GM12878 (cell line): Measurements from ENCODE around the gene MCF2L2. TPM values are rescaled to one million over a fixed set of nuclear protein-coding genes. Genes with fewer than 3 reads are reported as not detected.

Experiments used
- ATAC-seq: fragments of 200-7000 bp; cut with Tn5 transposase; 3 replicates; pipeline ENCODE4 v1.9.1; 2020; ENCODE audit warnings: mild to moderate bottlenecking, moderate library complexity
- BruUV-seq: library from RNA; stranded (reverse); fragments of 400-500 nt; replicated peaks from 2 replicates; lab custom pipeline; 2021; lab: Mats Ljungman, UMichigan
- CTCF ChIA-PET: fragments of 300-600 bp; sonication (Branson Sonifier 250); formaldehyde crosslinking; extraction: SDS; loops from one replicate; lab custom pipeline; 2021; ENCODE audit warnings: inconsistent platforms; lab: Yijun Ruan, JAX
- POLR2A ChIA-PET: fragments of 350-600 bp; formaldehyde crosslinking; extraction: SDS; loops from one replicate; lab custom pipeline; 2021; ENCODE audit warnings: inconsistent platforms; lab: Charles Lee
- RAD21 ChIA-PET: fragments of 300-600 bp; sonication (Branson Sonifier 250); formaldehyde crosslinking; loops from one replicate; lab custom pipeline; 2023; ENCODE audit warnings: antibody characterized with exemption; ENCODE audit not compliant: unreplicated experiment; lab: Charles Lee
- SMC1A ChIA-PET: fragments of 300-600 bp; sonication (Branson Sonifier 250); formaldehyde crosslinking; loops from one replicate; lab custom pipeline; 2023; ENCODE audit not compliant: unreplicated experiment, uncharacterized antibody; lab: Charles Lee
- DNase-seq: peaks from one replicate; pipeline ENCODE4 v3.0.0-alpha.2; 2011; ENCODE audit warnings: low read depth, low spot score
- FAIRE-seq: peaks from 3 replicates; lab custom pipeline; 2011; peaks lifted over from hg19 to GRCh38; lab: Jason Lieb, UNC
- H2AFZ ChIP-seq: 2 replicates; pipeline ENCODE4 v1.6.0; 2011; ENCODE audit warnings: low read depth, low read length, control low read depth; ENCODE audit not compliant: control insufficient read depth
- H3K27ac ChIP-seq: 2 replicates; pipeline ENCODE4 v1.5.1; 2011; ENCODE audit warnings: control low read depth; ENCODE audit not compliant: control insufficient read depth, insufficient read depth
- H3K27me3 ChIP-seq, 2 experiments: replicated peaks in 1 of 2; 2 replicates each; pipeline versions ENCODE4 v1.6.0 to v1.6.1; 2011; ENCODE audit warnings: low read length in 1 of 2; ENCODE audit not compliant: control insufficient read depth in 2 of 2, insufficient read depth in 2 of 2
- H3K36me3 ChIP-seq, 2 experiments: 2 replicates each; pipeline ENCODE4 v1.5.1; 2011; ENCODE audit warnings: low read length in 1 of 2; ENCODE audit not compliant: control insufficient read depth in 2 of 2, insufficient read depth in 2 of 2
- H3K4me1 ChIP-seq: 2 replicates; pipeline ENCODE4 v1.6.1; 2011; ENCODE audit warnings: mild to moderate bottlenecking, low read length, moderate library complexity, mixed read lengths; ENCODE audit not compliant: control insufficient read depth, insufficient read depth
- H3K4me2 ChIP-seq: 2 replicates; pipeline ENCODE4 v1.6.0; 2011; ENCODE audit warnings: control low read depth; ENCODE audit not compliant: control insufficient read depth, insufficient read depth
- H3K4me3 ChIP-seq: fragments of 200-600 bp; sonication (generic); 2 replicates; pipeline ENCODE4 v1.5.1; 2016
- H3K79me2 ChIP-seq: 2 replicates; pipeline ENCODE4 v1.6.0; 2011; ENCODE audit warnings: low read length; ENCODE audit not compliant: control insufficient read depth, insufficient read depth
- H3K9ac ChIP-seq: 2 replicates; pipeline ENCODE4 v1.8.0; 2011; ENCODE audit warnings: low read length, control low read depth, mixed read lengths; ENCODE audit not compliant: control insufficient read depth, insufficient read depth
- H3K9me3 ChIP-seq: replicated peaks from 3 replicates; pipeline ENCODE4 v1.5.1; 2011; ENCODE audit warnings: mild to moderate bottlenecking, low read length; ENCODE audit not compliant: control insufficient read depth, insufficient read depth
- H4K20me1 ChIP-seq: 2 replicates; pipeline ENCODE4 v1.6.0; 2011; ENCODE audit not compliant: control insufficient read depth, insufficient read depth
- BHLHE40 ChIP-seq, 2 experiments: fragments of 450-650 bp in 1 of 2; IDR thresholded peaks; 2 replicates each; pipeline ENCODE4 v1.6.1; 2011 to 2017; ENCODE audit warnings: low read depth in 2 of 2, borderline replicate concordance in 1 of 2, improper control_type of control experiment in 1 of 2, low read length in 1 of 2, mild to moderate bottlenecking in 1 of 2
- EGR1 ChIP-seq, 2 experiments: IDR thresholded peaks; 1 replicate in 1 of 2; 2 replicates in 1 of 2; pipeline ENCODE4 v1.6.1; 2011 to 2012; ENCODE audit warnings: low read depth in 2 of 2, low read length in 2 of 2, borderline replicate concordance in 1 of 2, mild to moderate bottlenecking in 1 of 2, moderate library complexity in 1 of 2
- HCFC1 ChIP-seq: fragments of 150-350 bp; IDR thresholded peaks from 2 replicates; pipeline ENCODE4 v1.6.1; 2014; ENCODE audit warnings: low read length
- PML ChIP-seq: IDR thresholded peaks from 2 replicates; pipeline ENCODE4 v1.6.1; 2012; ENCODE audit warnings: low read length, inconsistent platforms
- SIX5 ChIP-seq: IDR thresholded peaks from 2 replicates; pipeline ENCODE4 v1.6.1; 2011; ENCODE audit warnings: mild to moderate bottlenecking, low read depth, low read length, moderate library complexity; ENCODE audit not compliant: severe bottlenecking
- SRF ChIP-seq, 2 experiments: IDR thresholded peaks; 2 replicates each; pipeline ENCODE4 v1.6.1; 2011; ENCODE audit warnings: low read depth in 2 of 2, low read length in 2 of 2, mild to moderate bottlenecking in 1 of 2, moderate library complexity in 1 of 2
- TBL1XR1 ChIP-seq: IDR thresholded peaks from 2 replicates; pipeline ENCODE4 v1.6.1; 2012; ENCODE audit warnings: low read depth, low read length, improper control_type of control experiment
- YY1 ChIP-seq: IDR thresholded peaks from 2 replicates; pipeline ENCODE4 v1.6.1; 2011; ENCODE audit warnings: low read depth, mild to moderate bottlenecking, low read length
- ZNF24 ChIP-seq: fragments of 450-650 bp; IDR thresholded peaks from 2 replicates; pipeline ENCODE4 v1.6.1; 2017; ENCODE audit warnings: antibody characterized with exemption, mild to moderate bottlenecking
- WGBS: methylation state at CpG from one replicate; pipeline ENCODE4 v1.1.6; 2016; ENCODE audit warnings: low lambda C conversion rate; ENCODE audit not compliant: insufficient replicate concordance, insufficient coverage; ENCODE audit errors: missing lambda C conversion rate; 5-methylcytosine and 5-hydroxymethylcytosine counted together
- in situ Hi-C: fragments of 300-500 bp; cut with MboI; formaldehyde crosslinking; loops from 9 replicates; pipeline ENCODE4 v1.14.3; 2018; ENCODE audit warnings: mixed read lengths
- intact Hi-C: fragments of 100-400 bp; cut with micrococcal nuclease; formaldehyde crosslinking; loops from one replicate; pipeline ENCODE4 v1.14.2; 2022; ENCODE audit not compliant: unreplicated experiment
- polyA plus RNA-seq, 11 experiments: library from polyadenylated mRNA; depleted of rRNA in 4 of 11; unstranded in 6 of 11; stranded (reverse) in 5 of 11; fragments of >200 nt; fragmentation: Nextera tagmentation in 4 of 11; fragmentation: Illumina TruSeq in 1 of 11; extraction: Ambion mirVana in 4 of 11; extraction: Trizol in 1 of 11; gene quantifications; 1 replicate in 1 of 11; 2 replicates in 10 of 11; pipeline versions ENCODE4 v1.2.1 to v1.2.3, GENCODE V29; 2011 to 2016; ENCODE audit warnings: inconsistent platforms in 2 of 11, missing spikeins in 2 of 11, low read depth in 1 of 11
- total RNA-seq, 4 experiments: library from RNA; depleted of rRNA in 3 of 4; stranded (reverse); fragments of >200 nt in 3 of 4; fragmentation: Illumina TruSeq in 1 of 4; extraction: Trizol in 1 of 4; gene quantifications; 2 replicates each; pipeline versions ENCODE4 v1.2.1 to v1.2.3, GENCODE V29; 2013 to 2021
- TF ChIP-seq, protein P1 (sequence below): fragments of 150-350 bp; IDR thresholded peaks from 2 replicates; pipeline ENCODE4 v1.6.1; 2016; ENCODE audit warnings: low read depth, low read length
- TF ChIP-seq, protein P2 (sequence below): IDR thresholded peaks from 2 replicates; pipeline ENCODE4 v1.6.1; 2012; ENCODE audit warnings: low read depth, low read length, improper control_type of control experiment
- TF ChIP-seq, protein P3 (sequence below): IDR thresholded peaks from 2 replicates; pipeline ENCODE4 v1.6.1; 2012; ENCODE audit warnings: improper control_type of control experiment, low read depth, low read length; ENCODE audit not compliant: insufficient replicate concordance

MCF2L2 gene
- total and polyA plus RNA-seq, 10 of the 15 experiments (the other 5 are each of a cell fraction or from before 2014, with no cell fraction given), result 0.37 to 2.8 (median 1.4) TPM

DNA sequence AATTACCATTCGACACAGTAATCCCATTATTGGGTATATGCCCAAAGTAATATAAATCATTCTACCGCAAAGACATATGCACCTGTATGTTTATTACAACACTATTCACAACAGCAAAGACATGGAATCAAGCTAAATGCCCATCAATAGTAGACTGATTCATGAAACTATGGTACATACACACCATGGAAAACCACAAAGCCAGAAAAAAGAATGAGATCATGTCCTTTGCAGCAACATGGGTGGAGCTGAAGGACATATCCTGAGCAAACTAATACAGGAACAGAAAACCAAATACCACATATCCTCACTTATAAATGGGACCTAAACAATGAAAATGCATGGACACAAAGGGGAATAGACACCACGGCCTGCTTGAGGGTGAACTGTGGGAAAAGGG, 11.1 kb upstream of the MCF2L2 start (continued):
- TF ChIP-seq, protein P1, sequence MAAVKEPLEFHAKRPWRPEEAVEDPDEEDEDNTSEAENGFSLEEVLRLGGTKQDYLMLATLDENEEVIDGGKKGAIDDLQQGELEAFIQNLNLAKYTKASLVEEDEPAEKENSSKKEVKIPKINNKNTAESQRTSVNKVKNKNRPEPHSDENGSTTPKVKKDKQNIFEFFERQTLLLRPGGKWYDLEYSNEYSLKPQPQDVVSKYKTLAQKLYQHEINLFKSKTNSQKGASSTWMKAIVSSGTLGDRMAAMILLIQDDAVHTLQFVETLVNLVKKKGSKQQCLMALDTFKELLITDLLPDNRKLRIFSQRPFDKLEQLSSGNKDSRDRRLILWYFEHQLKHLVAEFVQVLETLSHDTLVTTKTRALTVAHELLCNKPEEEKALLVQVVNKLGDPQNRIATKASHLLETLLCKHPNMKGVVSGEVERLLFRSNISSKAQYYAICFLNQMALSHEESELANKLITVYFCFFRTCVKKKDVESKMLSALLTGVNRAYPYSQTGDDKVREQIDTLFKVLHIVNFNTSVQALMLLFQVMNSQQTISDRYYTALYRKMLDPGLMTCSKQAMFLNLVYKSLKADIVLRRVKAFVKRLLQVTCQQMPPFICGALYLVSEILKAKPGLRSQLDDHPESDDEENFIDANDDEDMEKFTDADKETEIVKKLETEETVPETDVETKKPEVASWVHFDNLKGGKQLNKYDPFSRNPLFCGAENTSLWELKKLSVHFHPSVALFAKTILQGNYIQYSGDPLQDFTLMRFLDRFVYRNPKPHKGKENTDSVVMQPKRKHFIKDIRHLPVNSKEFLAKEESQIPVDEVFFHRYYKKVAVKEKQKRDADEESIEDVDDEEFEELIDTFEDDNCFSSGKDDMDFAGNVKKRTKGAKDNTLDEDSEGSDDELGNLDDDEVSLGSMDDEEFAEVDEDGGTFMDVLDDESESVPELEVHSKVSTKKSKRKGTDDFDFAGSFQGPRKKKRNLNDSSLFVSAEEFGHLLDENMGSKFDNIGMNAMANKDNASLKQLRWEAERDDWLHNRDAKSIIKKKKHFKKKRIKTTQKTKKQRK, result no peak
- TF ChIP-seq PML, result no peak

DNA sequence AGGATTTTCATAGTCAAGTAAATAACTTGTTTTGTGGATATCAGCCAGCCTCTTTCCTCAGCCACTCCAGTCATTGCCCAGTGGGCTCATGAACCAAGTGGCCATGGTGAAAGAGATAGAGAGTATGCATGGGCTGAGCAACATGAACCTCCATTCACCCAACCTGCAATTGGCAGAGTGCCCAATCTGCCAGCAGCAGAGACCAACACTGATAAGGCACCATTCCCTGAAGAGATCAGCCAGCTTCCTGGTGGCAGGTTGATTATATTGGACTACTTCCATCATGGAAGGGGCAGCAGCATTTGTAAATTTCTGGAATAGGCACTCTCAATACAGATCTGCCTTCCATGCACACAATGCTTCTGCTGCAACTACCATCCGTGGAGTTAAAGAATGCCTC, 10.3 kb upstream of the MCF2L2 start:
- Histone ChIP-seq H3K9me3 (peaks cover 7% of the 10 kb centered on the region), H3K4me2 (no peak overlapping the region), H3K4me1 (peaks cover 29% of the 10 kb centered on the region), H2AFZ (no peak overlapping the region), H3K36me3 (no peaks in the 10 kb centered on the region), H3K9ac (no peak overlapping the region), H3K79me2 (no peaks in the 10 kb centered on the region), H3K27me3 (no peaks in the 10 kb centered on the region), H3K27ac (no peak overlapping the region), H3K4me3 (no peak overlapping the region), H4K20me1 (no peaks in the 10 kb centered on the region)
- RAD21 ChIA-PET, result interaction anchor here (1.3 kb wide), 1 partner anchor 89 kb away, joined by 3 read pairs; no protein-coding TSS in a partner anchor
- DNase-seq (no peak), FAIRE-seq (no peak), ATAC-seq (no peak)
- in situ Hi-C loops (no loop called here), intact Hi-C loops (no loop called here)
- POLR2A ChIA-PET, result no interaction called here
- BruUV-seq, result no TSS peak
- 43% methylated on average over 1 of the region's 1 CpG for WGBS
- CTCF ChIA-PET, result interaction anchor here (1.1 to 1.8 kb wide), 4 partner anchors 10 to 35 kb away, joined by 3 to 7 read pairs (median 3); no protein-coding TSS in a partner anchor
- SMC1A ChIA-PET, result interaction anchor here (0.8 to 2.1 kb wide), 4 partner anchors 12 to 354 kb away, joined by 3 to 8 read pairs (median 5); no protein-coding TSS in a partner anchor
- no peak for TF ChIP-seq EGR1 (IDR thresholded peaks at IDR 0.05; ENCODE audit: borderline replicate concordance in 1 of 2, low read depth in 2 of 2, low read length in 2 of 2)
- TF ChIP-seq ZNF24, result no peak
- TF ChIP-seq, protein P2, sequence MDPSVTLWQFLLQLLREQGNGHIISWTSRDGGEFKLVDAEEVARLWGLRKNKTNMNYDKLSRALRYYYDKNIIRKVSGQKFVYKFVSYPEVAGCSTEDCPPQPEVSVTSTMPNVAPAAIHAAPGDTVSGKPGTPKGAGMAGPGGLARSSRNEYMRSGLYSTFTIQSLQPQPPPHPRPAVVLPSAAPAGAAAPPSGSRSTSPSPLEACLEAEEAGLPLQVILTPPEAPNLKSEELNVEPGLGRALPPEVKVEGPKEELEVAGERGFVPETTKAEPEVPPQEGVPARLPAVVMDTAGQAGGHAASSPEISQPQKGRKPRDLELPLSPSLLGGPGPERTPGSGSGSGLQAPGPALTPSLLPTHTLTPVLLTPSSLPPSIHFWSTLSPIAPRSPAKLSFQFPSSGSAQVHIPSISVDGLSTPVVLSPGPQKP, result no peak
- TF ChIP-seq, protein P3, sequence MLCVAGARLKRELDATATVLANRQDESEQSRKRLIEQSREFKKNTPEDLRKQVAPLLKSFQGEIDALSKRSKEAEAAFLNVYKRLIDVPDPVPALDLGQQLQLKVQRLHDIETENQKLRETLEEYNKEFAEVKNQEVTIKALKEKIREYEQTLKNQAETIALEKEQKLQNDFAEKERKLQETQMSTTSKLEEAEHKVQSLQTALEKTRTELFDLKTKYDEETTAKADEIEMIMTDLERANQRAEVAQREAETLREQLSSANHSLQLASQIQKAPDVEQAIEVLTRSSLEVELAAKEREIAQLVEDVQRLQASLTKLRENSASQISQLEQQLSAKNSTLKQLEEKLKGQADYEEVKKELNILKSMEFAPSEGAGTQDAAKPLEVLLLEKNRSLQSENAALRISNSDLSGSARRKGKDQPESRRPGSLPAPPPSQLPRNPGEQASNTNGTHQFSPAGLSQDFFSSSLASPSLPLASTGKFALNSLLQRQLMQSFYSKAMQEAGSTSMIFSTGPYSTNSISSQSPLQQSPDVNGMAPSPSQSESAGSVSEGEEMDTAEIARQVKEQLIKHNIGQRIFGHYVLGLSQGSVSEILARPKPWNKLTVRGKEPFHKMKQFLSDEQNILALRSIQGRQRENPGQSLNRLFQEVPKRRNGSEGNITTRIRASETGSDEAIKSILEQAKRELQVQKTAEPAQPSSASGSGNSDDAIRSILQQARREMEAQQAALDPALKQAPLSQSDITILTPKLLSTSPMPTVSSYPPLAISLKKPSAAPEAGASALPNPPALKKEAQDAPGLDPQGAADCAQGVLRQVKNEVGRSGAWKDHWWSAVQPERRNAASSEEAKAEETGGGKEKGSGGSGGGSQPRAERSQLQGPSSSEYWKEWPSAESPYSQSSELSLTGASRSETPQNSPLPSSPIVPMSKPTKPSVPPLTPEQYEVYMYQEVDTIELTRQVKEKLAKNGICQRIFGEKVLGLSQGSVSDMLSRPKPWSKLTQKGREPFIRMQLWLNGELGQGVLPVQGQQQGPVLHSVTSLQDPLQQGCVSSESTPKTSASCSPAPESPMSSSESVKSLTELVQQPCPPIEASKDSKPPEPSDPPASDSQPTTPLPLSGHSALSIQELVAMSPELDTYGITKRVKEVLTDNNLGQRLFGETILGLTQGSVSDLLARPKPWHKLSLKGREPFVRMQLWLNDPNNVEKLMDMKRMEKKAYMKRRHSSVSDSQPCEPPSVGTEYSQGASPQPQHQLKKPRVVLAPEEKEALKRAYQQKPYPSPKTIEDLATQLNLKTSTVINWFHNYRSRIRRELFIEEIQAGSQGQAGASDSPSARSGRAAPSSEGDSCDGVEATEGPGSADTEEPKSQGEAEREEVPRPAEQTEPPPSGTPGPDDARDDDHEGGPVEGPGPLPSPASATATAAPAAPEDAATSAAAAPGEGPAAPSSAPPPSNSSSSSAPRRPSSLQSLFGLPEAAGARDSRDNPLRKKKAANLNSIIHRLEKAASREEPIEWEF, result no peak
- no peak for TF ChIP-seq HCFC1
- TF ChIP-seq TBL1XR1, result no peak
- TF ChIP-seq SIX5, result no peak
- no peak for TF ChIP-seq SRF (IDR thresholded peaks at IDR 0.05; ENCODE audit: low read depth in 2 of 2, low read length in 2 of 2)
- no peak for TF ChIP-seq BHLHE40 (IDR thresholded peaks at IDR 0.05; ENCODE audit: borderline replicate concordance in 1 of 2, low read depth in 2 of 2, low read length in 1 of 2)
- TF ChIP-seq YY1, result no peak
